IMR-90 (cell line): Measurements from ENCODE around the gene ARHGAP45.
A peak's percentile ranks its signal among the peaks of the same experiment; 100 is the strongest.

Experiments
- CEBPB ChIP-seq: IDR thresholded peaks from 2 replicates; pipeline ENCODE4 v1.6.1; 2012; ENCODE audit warnings: low read depth, low read length, improper control_type of control experiment
- CTCF ChIP-seq: conservative IDR thresholded peaks from 2 replicates; pipeline ENCODE4 v1.5.1; 2012; ENCODE audit warnings: mild to moderate bottlenecking, low read depth, low read length, improper control_type of control experiment
- MAZ ChIP-seq: IDR thresholded peaks from 2 replicates; pipeline ENCODE4 v1.6.1; 2012; ENCODE audit warnings: low read depth, mild to moderate bottlenecking, low read length, improper control_type of control experiment, moderate library complexity, borderline replicate concordance
- MXI1 ChIP-seq: IDR thresholded peaks from 2 replicates; pipeline ENCODE4 v1.6.1; 2012; ENCODE audit warnings: low read depth, mild to moderate bottlenecking, low read length, moderate library complexity, borderline replicate concordance
- NFE2L2 ChIP-seq: fragments of 150-350 bp; IDR thresholded peaks from 2 replicates; pipeline ENCODE4 v1.6.1; 2016; ENCODE audit warnings: low read depth, mild to moderate bottlenecking, low read length
- POLR2A ChIP-seq: IDR thresholded peaks from 2 replicates; pipeline ENCODE4 v1.6.1; 2012; ENCODE audit warnings: mild to moderate bottlenecking, low read depth, low read length
- RAD21 ChIP-seq: IDR thresholded peaks from 2 replicates; pipeline ENCODE4 v1.6.1; 2012; ENCODE audit warnings: low read length, improper control_type of control experiment
- RFX5 ChIP-seq: IDR thresholded peaks from 2 replicates; pipeline ENCODE4 v1.8.0; 2012; ENCODE audit warnings: low read depth, mild to moderate bottlenecking, low read length, moderate library complexity
- SMC3 ChIP-seq: fragments of 150-350 bp; IDR thresholded peaks from 2 replicates; pipeline ENCODE4 v1.6.1; 2016; ENCODE audit warnings: low read depth, mild to moderate bottlenecking, antibody characterized with exemption, low read length, moderate library complexity
- TF ChIP-seq, protein P1 (sequence below): fragments of 150-350 bp; IDR thresholded peaks from 2 replicates; pipeline ENCODE4 v1.6.1; 2017; ENCODE audit warnings: mild to moderate bottlenecking, antibody characterized with exemption, low read length, low read depth

DNA sequence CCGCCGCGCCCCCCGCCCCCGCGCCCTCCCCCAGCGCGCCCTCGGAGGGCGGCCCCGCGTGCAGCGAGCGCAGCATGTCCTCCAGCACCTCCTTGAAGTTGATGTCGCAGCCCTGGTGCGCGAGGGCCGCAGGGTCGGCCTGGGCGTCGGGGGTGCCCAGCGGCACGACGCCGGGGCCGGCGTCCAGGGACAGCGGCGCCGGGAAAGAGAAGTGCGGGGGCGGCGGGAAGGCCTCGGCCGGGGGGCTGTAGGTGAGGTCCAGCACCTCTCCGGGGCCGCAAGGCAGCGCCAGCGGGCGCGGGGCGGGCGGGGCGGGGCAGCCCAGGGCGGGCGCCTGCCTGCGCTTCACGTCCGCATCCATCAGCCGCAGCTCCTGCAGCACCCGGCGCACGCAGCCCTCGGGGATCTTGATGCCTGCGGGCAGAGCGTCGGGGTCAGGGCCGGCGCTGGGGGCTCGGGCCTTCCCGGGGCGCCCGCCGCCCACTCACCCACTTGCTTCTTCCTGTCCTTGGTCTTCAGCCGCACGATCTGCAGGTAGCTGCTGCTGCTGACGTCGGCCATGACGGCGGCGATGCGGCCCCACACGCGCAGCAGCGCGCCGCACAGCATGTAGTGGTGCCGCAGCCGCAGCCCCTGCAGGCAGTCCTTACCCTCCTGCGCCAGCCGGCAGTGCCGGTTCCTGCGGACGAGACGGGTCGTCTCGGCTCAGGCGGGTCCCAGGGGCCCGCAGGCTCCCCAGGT, 41.5 kb downstream of the ARHGAP45 start:
- TF ChIP-seq POLR2A (peak; percentile 46), RFX5 (no peak), CTCF (no peak), SMC3 (no peak), MXI1 (no peak), MAZ (no peak), NFE2L2 (no peak), RAD21 (no peak), CEBPB (no peak)
- TF ChIP-seq, protein P1, sequence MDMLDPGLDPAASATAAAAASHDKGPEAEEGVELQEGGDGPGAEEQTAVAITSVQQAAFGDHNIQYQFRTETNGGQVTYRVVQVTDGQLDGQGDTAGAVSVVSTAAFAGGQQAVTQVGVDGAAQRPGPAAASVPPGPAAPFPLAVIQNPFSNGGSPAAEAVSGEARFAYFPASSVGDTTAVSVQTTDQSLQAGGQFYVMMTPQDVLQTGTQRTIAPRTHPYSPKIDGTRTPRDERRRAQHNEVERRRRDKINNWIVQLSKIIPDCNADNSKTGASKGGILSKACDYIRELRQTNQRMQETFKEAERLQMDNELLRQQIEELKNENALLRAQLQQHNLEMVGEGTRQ, result no peak
